MM.1S (cell line): Measurements from ENCODE around the gene ITGB5.

ENCODE experiments used
- CTCF ChIP-seq: fragments of 300-600 bp; sonication (generic); IDR thresholded peaks from 2 replicates; pipeline ENCODE4 v1.5.1; 2016; ENCODE audit warnings: antibody characterized with exemption, low read length, mixed read lengths
- EZH2 ChIP-seq: fragments of 300-600 bp; sonication (generic); optimal IDR thresholded peaks from 2 replicates; pipeline ENCODE3; 2017; ENCODE audit warnings: low read depth, mild to moderate bottlenecking, antibody characterized with exemption, low read length, mixed read lengths
- EZH2phosphoT487 ChIP-seq: fragments of 300-600 bp; sonication (generic); IDR thresholded peaks from 2 replicates; pipeline ENCODE4 v1.6.1; 2018; ENCODE audit warnings: antibody characterized with exemption, low read length

GRCh38 chr3:124775877-124776276, 111.3 kb downstream of the ITGB5 start:
- no peak for TF ChIP-seq CTCF
- TF ChIP-seq EZH2phosphoT487 = no peak
- no peak for TF ChIP-seq EZH2
